ENCODE results near the gene METTL8. TPM values are rescaled to one million over a fixed set of nuclear protein-coding genes. Genes with fewer than 3 reads are reported as not detected.

The METTL8 gene
- total RNA-seq, 2 donors from 2014 or later: 11.0 to 23.1 TPM

GRCh38 chr2:171478345-171478744 is 44.6 kb upstream of the METTL8 start:
- DNase-seq (ENCODE audit: low spot score) (no peak), ATAC-seq (ENCODE audit: insufficient number of reproducible peaks, low FRiP score, low read depth) (no peak)
- no peak overlapping the region for H3K4me3 ChIP-seq
- H3K9me3 ChIP-seq: no peaks in the 10 kb centered on the region
- H3K27me3 ChIP-seq (replicated peaks; ENCODE audit: insufficient read depth): no peaks in the 10 kb centered on the region
- H3K36me3 ChIP-seq: no peaks in the 10 kb centered on the region
- H3K4me1 ChIP-seq (ENCODE audit: control insufficient read depth in 1 of 2, low read depth in 2 of 2): no peaks in the 10 kb centered on the region
- H3K27ac ChIP-seq: no peak overlapping the region
- no peak for TF ChIP-seq CTCF (IDR thresholded peaks at IDR 0.05)

GRCh38 chr2:171475979-171476378 is 42.2 kb upstream of the METTL8 start:
- no peak overlapping the region for H3K4me3 ChIP-seq
- H3K4me1 ChIP-seq (ENCODE audit: control insufficient read depth in 1 of 2, low read depth in 2 of 2): no peaks in the 10 kb centered on the region
- peaks cover 3% of the 10 kb centered on the region for H3K36me3 ChIP-seq
- H3K27me3 ChIP-seq (replicated peaks; ENCODE audit: insufficient read depth): no peaks in the 10 kb centered on the region
- H3K27ac ChIP-seq: no peak overlapping the region
- no peaks in the 10 kb centered on the region for H3K9me3 ChIP-seq
- no peak for ATAC-seq (ENCODE audit: insufficient number of reproducible peaks, low FRiP score, low read depth)
- no peak for DNase-seq (ENCODE audit: low spot score)
- no peak for TF ChIP-seq CTCF (IDR thresholded peaks at IDR 0.05)

GRCh38 chr2:171470129-171470528 is 36.3 kb upstream of the METTL8 start:
- DNase-seq (ENCODE audit: low spot score) (no peak), ATAC-seq (ENCODE audit: insufficient number of reproducible peaks, low FRiP score, low read depth) (no peak)
- no peak overlapping the region for H3K4me3 ChIP-seq

GRCh38 chr2:171469176-171469575 is 35.4 kb upstream of the METTL8 start:
- Histone ChIP-seq H3K9me3 (no peaks in the 10 kb centered on the region), H3K4me1 (ENCODE audit: control insufficient read depth in 1 of 2, low read depth in 2 of 2) (no peaks in the 10 kb centered on the region), H3K36me3 (peaks cover 5% of the 10 kb centered on the region), H3K4me3 (no peak overlapping the region), H3K27me3 (replicated peaks; ENCODE audit: insufficient read depth) (no peaks in the 10 kb centered on the region), H3K27ac (no peak overlapping the region)
- ATAC-seq (ENCODE audit: insufficient number of reproducible peaks, low FRiP score, low read depth) (no peak), DNase-seq (ENCODE audit: low spot score) (no peak)
- no peak for TF ChIP-seq CTCF (IDR thresholded peaks at IDR 0.05)

More at GRCh38 chr2:171470129-171470528, 36.3 kb upstream of the METTL8 start:
- H3K9me3 ChIP-seq: no peaks in the 10 kb centered on the region
- no peak for TF ChIP-seq CTCF (IDR thresholded peaks at IDR 0.05)
- peaks cover 5% of the 10 kb centered on the region for H3K36me3 ChIP-seq
- no peak overlapping the region for H3K27ac ChIP-seq
- no peaks in the 10 kb centered on the region for H3K4me1 ChIP-seq (ENCODE audit: control insufficient read depth in 1 of 2, low read depth in 2 of 2)
- H3K27me3 ChIP-seq (replicated peaks; ENCODE audit: insufficient read depth): no peaks in the 10 kb centered on the region

GRCh38 chr2:171460537-171460936 is 26.7 kb upstream of the METTL8 start:
- ATAC-seq (ENCODE audit: insufficient number of reproducible peaks, low FRiP score, low read depth): no peak

More at GRCh38 chr2:171460537-171460936, 26.7 kb upstream of the METTL8 start:
- peaks cover 8% of the 10 kb centered on the region for H3K36me3 ChIP-seq
- no peaks in the 10 kb centered on the region for H3K9me3 ChIP-seq
- TF ChIP-seq CTCF (IDR thresholded peaks at IDR 0.05): no peak
- no peak overlapping the region for H3K27ac ChIP-seq
- no peak overlapping the region for H3K4me3 ChIP-seq
- no peak for DNase-seq (ENCODE audit: low spot score)
- no peaks in the 10 kb centered on the region for H3K27me3 ChIP-seq (replicated peaks; ENCODE audit: insufficient read depth)
- no peaks in the 10 kb centered on the region for H3K4me1 ChIP-seq (ENCODE audit: control insufficient read depth in 1 of 2, low read depth in 2 of 2)
